ENCODE measurements around the gene B3GALT5.

The B3GALT5 gene

GRCh38 chr21:39703578-39703977, 90.8 kb downstream of the B3GALT5 start:
- no peak overlapping the region for H3K27ac ChIP-seq (ENCODE audit: poor library complexity, severe bottlenecking)
- no peaks in the 10 kb centered on the region for H3K36me3 ChIP-seq (ENCODE audit: low read depth)
- no peak for ATAC-seq (ENCODE audit: low read depth)
- no peaks in the 10 kb centered on the region for H3K27me3 ChIP-seq (ENCODE audit: insufficient read depth, poor library complexity, severe bottlenecking)
- H3K9me3 ChIP-seq (ENCODE audit: severe bottlenecking) = no peaks in the 10 kb centered on the region
- no peak for TF ChIP-seq CTCF (IDR thresholded peaks at IDR 0.05; ENCODE audit: poor library complexity, severe bottlenecking)
- no peak overlapping the region for H3K4me3 ChIP-seq (ENCODE audit: severe bottlenecking)
- H3K4me1 ChIP-seq (ENCODE audit: insufficient read depth, poor library complexity, severe bottlenecking) = no peaks in the 10 kb centered on the region
- DNase-seq (ENCODE audit: low spot score) = no peak

DNA sequence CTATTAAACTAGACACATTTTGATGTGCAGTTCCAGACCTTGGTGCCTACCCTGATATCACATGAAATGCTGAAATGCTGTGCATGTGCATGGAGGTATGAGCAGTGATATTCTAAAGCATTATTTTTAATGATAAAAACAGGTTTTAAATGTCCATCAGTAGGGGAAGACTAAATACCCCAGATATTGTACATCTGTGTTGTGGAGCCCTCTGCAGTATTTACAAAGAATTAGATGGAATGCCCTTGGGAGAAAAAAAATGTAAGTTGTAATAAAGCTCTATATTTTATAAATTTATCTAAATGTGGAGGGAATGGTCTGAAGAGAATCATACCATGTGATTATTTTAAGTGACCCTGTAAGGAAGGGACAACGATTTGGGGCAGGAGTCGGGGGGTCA, 93.1 kb downstream of the B3GALT5 start:
- H3K27ac ChIP-seq (ENCODE audit: poor library complexity, severe bottlenecking) = no peak overlapping the region
- DNase-seq (ENCODE audit: low spot score) = no peak
- H3K4me3 ChIP-seq (ENCODE audit: severe bottlenecking) = no peak overlapping the region
- peak; percentile 35 for TF ChIP-seq CTCF (IDR thresholded peaks at IDR 0.05; ENCODE audit: poor library complexity, severe bottlenecking)
- no peaks in the 10 kb centered on the region for H3K27me3 ChIP-seq (ENCODE audit: insufficient read depth, poor library complexity, severe bottlenecking)
- no peaks in the 10 kb centered on the region for H3K9me3 ChIP-seq (ENCODE audit: severe bottlenecking)
- H3K36me3 ChIP-seq (ENCODE audit: low read depth) = no peaks in the 10 kb centered on the region
- H3K4me1 ChIP-seq (ENCODE audit: insufficient read depth, poor library complexity, severe bottlenecking) = no peaks in the 10 kb centered on the region
- ATAC-seq (ENCODE audit: low read depth) = no peak

- H3K4me3 ChIP-seq (ENCODE audit: severe bottlenecking) = no peak overlapping the region
- no peaks in the 10 kb centered on the region for H3K27me3 ChIP-seq (ENCODE audit: insufficient read depth, poor library complexity, severe bottlenecking)
- no peak overlapping the region for H3K27ac ChIP-seq (ENCODE audit: poor library complexity, severe bottlenecking)
- DNase-seq (ENCODE audit: low spot score) = no peak
- no peak for TF ChIP-seq CTCF (IDR thresholded peaks at IDR 0.05; ENCODE audit: poor library complexity, severe bottlenecking)
- H3K4me1 ChIP-seq (ENCODE audit: insufficient read depth, poor library complexity, severe bottlenecking) = no peaks in the 10 kb centered on the region
- no peak for ATAC-seq (ENCODE audit: low read depth)
- H3K9me3 ChIP-seq (ENCODE audit: severe bottlenecking) = no peaks in the 10 kb centered on the region
- no peaks in the 10 kb centered on the region for H3K36me3 ChIP-seq (ENCODE audit: low read depth)
Observed at GRCh38 chr21:39707316-39707715, 94.6 kb downstream of the B3GALT5 start.

DNA sequence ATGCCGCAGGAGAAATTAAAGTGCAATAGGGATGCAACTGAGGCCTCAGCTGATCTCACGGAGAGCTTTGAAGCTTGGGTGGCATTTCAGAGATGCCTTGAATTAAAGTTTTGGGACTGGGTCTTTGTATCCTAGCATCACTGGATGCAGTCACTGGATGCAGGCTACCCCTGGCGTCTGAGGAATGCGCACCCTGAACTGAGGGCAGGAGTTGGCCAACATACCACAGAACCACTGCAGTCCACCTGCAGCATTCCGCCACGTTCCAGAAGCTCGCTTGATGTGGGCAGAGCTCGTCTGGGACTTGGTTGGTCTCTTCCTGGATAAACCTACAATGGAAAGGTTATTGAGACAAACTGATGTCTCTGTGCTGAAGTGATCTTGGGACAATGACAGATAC, 98.1 kb downstream of the B3GALT5 start:
- DNase-seq (ENCODE audit: low spot score) (no peak), ATAC-seq (ENCODE audit: low read depth) (no peak)
- Histone ChIP-seq H3K9me3 (ENCODE audit: severe bottlenecking) (no peaks in the 10 kb centered on the region), H3K27ac (ENCODE audit: poor library complexity, severe bottlenecking) (no peak overlapping the region), H3K4me3 (ENCODE audit: severe bottlenecking) (no peak overlapping the region), H3K27me3 (ENCODE audit: insufficient read depth, poor library complexity, severe bottlenecking) (no peaks in the 10 kb centered on the region), H3K36me3 (ENCODE audit: low read depth) (no peaks in the 10 kb centered on the region), H3K4me1 (ENCODE audit: insufficient read depth, poor library complexity, severe bottlenecking) (no peaks in the 10 kb centered on the region)
- no peak for TF ChIP-seq CTCF (IDR thresholded peaks at IDR 0.05; ENCODE audit: poor library complexity, severe bottlenecking)

GRCh38 chr21:39712273-39712672, 99.5 kb downstream of the B3GALT5 start:
- no peaks in the 10 kb centered on the region for H3K9me3 ChIP-seq (ENCODE audit: severe bottlenecking)
- DNase-seq (ENCODE audit: low spot score) (no peak), ATAC-seq (ENCODE audit: low read depth) (no peak)
- no peak overlapping the region for H3K4me3 ChIP-seq (ENCODE audit: severe bottlenecking)
- no peaks in the 10 kb centered on the region for H3K27me3 ChIP-seq (ENCODE audit: insufficient read depth, poor library complexity, severe bottlenecking)
- no peak overlapping the region for H3K27ac ChIP-seq (ENCODE audit: poor library complexity, severe bottlenecking)
- H3K36me3 ChIP-seq (ENCODE audit: low read depth) = no peaks in the 10 kb centered on the region
- H3K4me1 ChIP-seq (ENCODE audit: insufficient read depth, poor library complexity, severe bottlenecking) = no peaks in the 10 kb centered on the region
- no peak for TF ChIP-seq CTCF (IDR thresholded peaks at IDR 0.05; ENCODE audit: poor library complexity, severe bottlenecking)
